Right atrium auricular region (tissue), 2 donors: ENCODE measurements around the gene OTP. TPM values are rescaled to one million over a fixed set of nuclear protein-coding genes. Genes with fewer than 3 reads are reported as not detected.

Source experiments
- DNase-seq: peaks from one replicate; pipeline ENCODE4 v3.0.0-alpha.2; 2019; ENCODE audit warnings: low spot score
- H3K27ac ChIP-seq, 2 donors: fragments of 200-600 bp; sonication (generic); 1 replicate in 1 of 2; 2 replicates in 1 of 2; pipeline ENCODE4 v1.5.1; 2016 to 2019
- H3K27me3 ChIP-seq, 2 donors: fragments of 200-600 bp; sonication (generic); one replicate each; pipeline versions ENCODE4 v1.5.1 to v1.6.0; 2017 to 2019
- H3K36me3 ChIP-seq: fragments of 200-600 bp; sonication (generic); one replicate; pipeline ENCODE4 v1.5.1; 2016
- H3K4me1 ChIP-seq, 2 donors: fragments of 200-600 bp; sonication (generic); one replicate each; pipeline versions ENCODE4 v1.5.1 to v1.6.0; 2017 to 2019
- H3K4me3 ChIP-seq, 2 donors: fragments of 200-600 bp; sonication (generic); 1 replicate in 1 of 2; 2 replicates in 1 of 2; pipeline ENCODE4 v1.5.1; 2017 to 2019; ENCODE audit warnings: mild to moderate bottlenecking in 1 of 2, moderate library complexity in 1 of 2
- H3K9me3 ChIP-seq, 2 donors: fragments of 200-600 bp; sonication (generic); one replicate each; pipeline ENCODE4 v1.5.1; 2019
- CTCF ChIP-seq, 2 donors: fragments of 200-600 bp; sonication (generic); IDR thresholded peaks; one replicate each; pipeline ENCODE4 v1.5.1; 2019; ENCODE audit warnings: antibody characterized with exemption in 2 of 2
- total RNA-seq, 2 donors: library from RNA; depleted of rRNA; stranded (reverse); fragments of >200 nt; gene quantifications; one replicate each; pipeline ENCODE4 v1.1.0, GENCODE V29; 2016

The OTP gene
- total RNA-seq, 2 donors from 2014 or later = not detected

DNA sequence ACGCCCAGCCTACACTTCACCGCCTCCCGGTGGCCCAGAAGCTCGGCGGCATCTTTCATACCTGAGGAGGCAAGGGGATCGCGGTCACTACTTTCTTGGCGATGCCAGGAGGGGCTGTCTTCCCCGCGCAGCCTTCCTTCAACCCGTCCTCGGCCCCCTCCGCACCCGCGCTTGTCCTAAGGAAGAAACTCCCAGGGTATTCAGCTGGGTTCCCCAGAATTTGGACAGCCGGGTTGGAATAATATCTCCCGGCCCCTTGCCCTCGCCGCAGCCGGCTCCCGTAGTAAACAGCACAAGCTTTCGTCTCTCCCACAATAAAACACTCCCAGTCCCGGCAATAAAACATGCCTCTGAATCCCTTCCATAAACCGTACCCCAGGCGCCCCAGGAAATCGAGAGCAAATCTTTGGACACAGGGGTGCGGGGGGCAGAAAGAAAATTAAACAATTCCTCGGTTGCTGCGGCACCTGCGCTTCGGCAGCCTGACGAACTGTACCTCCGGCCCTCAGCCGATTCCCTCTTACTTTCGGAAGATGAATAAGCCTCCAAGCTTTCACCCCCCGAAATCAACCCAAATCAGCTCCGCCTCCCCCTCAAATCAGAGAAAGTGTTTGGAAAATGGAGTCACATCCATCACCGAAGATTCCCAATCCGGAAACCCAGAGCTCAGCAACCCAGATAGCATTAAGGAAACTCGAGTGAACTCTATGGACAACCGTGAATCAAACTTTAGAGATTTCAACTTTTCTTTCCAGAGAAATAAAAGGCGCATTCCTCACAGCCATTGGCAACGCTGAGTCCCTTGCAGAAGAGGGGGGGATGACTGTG is 1.1 kb downstream of the OTP start:
- Histone ChIP-seq H3K9me3 (peaks cover 0 to 9% of the 10 kb centered on the region in 2 donors), H3K4me3 (no peak overlapping the region), H3K36me3 (no peaks in the 10 kb centered on the region), H3K4me1 (peaks cover 0 to 38% of the 10 kb centered on the region in 2 donors), H3K27me3 (peaks cover 77 to 90% of the 10 kb centered on the region in 2 donors), H3K27ac (no peak overlapping the region)
- DNase-seq = no peak
- TF ChIP-seq CTCF (IDR thresholded peaks at IDR 0.05) = no peak

DNA sequence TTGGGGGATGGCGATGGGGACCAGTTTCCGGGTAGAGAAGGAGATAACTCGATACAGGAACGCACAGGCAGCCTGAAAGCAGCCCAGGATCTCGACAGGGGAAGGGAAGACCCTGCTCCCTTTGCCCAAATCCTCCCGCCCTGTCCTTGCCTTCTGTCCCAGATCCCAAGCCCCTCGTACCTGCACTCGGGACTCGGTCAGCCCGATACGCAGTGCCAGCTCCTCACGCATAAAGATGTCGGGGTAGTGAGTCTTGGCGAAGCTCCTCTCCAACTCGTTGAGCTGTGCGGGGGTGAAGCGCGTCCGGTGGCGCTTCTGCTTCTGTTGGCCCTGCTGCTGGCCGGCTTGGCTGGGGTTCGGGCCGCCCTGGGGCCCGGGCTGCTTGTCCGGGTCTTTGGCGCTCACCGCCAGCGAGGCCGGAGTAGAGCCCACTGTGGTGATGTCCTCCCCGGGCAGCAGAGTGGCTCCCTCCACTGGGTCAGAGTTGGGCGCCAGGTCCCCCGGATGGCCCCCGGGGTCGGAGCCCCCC is 1.8 kb downstream of the OTP start:
- no peak for DNase-seq

GRCh38 chr5:77635917-77636640 is 2.4 kb downstream of the OTP start:
- TF ChIP-seq CTCF (IDR thresholded peaks at IDR 0.05) = no peak
- DNase-seq = no peak

More for the DNA sequence above, 1.8 kb downstream of the OTP start:
- Histone ChIP-seq H3K9me3 (peaks cover 0 to 9% of the 10 kb centered on the region in 2 donors), H3K27ac (no peak overlapping the region), H3K27me3 (peaks cover 73 to 90% of the 10 kb centered on the region in 2 donors), H3K4me3 (no peak overlapping the region), H3K4me1 (peaks cover 0 to 38% of the 10 kb centered on the region in 2 donors), H3K36me3 (no peaks in the 10 kb centered on the region)
- TF ChIP-seq CTCF (IDR thresholded peaks at IDR 0.05) = no peak

DNA sequence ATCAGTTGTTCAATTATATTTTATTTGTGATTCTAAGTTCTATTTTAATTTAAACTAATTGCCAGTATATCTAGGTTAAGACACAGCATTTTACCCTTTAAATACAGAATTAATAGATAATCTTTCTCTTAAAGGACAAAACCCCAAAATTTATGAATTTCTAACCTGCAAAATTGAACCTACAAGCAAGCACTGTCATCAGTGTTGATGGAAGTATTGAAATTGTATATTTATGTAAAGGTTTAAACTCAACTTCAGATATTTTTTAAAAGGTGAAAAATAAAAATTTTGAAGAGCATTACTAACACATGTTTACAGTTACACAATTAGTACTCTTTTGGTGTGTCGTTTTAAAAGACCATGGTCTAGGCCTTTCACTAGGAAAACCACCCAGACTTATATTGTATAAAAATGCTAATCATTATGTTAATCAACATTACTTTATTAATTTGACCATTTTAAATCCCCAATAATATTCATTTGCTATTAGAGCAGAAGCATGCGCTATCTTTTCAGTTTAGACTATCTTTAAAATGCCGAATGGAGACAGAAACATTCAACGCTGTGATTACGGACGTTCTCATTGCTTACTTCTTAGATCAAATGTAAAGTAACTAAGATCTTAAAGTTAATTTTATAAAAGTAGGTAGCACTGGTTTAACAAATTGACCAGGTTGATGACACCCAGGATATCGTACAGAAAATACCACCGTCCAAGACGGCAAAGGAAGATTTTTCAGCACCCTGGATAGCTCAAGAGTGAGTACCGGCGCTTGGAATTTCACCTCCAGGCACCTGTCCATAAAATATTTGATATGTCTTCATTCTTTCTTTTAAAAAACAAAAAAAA is 3.2 kb downstream of the OTP start:
- TF ChIP-seq CTCF (IDR thresholded peaks at IDR 0.05) = no peak
- Histone ChIP-seq H3K4me1 (peaks cover 0 to 44% of the 10 kb centered on the region in 2 donors), H3K27me3 (peaks cover 62 to 90% of the 10 kb centered on the region in 2 donors), H3K9me3 (peaks cover 0 to 9% of the 10 kb centered on the region in 2 donors), H3K36me3 (no peaks in the 10 kb centered on the region), H3K27ac (no peak overlapping the region), H3K4me3 (no peak overlapping the region)
- no peak for DNase-seq

More at GRCh38 chr5:77635917-77636640, 2.4 kb downstream of the OTP start:
- Histone ChIP-seq H3K9me3 (peaks cover 0 to 9% of the 10 kb centered on the region in 2 donors), H3K36me3 (no peaks in the 10 kb centered on the region), H3K27ac (no peak overlapping the region), H3K27me3 (peaks cover 70 to 90% of the 10 kb centered on the region in 2 donors), H3K4me1 (peaks cover 0 to 40% of the 10 kb centered on the region in 2 donors), H3K4me3 (no peak overlapping the region)

DNA sequence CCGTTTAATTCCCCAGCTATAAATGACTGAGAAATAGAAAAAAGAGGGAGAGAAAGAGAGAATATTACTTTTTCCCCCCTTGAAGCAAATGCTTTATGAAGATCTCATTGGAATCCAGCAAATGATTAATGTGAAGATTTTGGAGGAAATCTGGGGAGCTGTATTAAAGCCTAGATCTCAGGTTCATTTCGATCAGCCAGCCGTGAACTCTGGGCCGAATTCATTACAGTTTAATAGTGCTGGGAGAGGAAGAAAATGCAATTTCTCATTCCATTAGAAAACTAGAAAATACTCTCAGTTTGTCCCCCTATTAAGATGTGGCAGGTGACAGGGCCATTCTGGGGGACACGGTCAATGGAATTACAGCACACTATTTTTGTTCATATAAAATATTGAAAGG is 4.8 kb downstream of the OTP start:
- DNase-seq = no peak
- peaks cover 0 to 9% of the 10 kb centered on the region in 2 donors for H3K9me3 ChIP-seq
- no peak overlapping the region for H3K27ac ChIP-seq
- H3K4me1 ChIP-seq = peaks cover 0 to 51% of the 10 kb centered on the region in 2 donors
- peaks cover 58 to 90% of the 10 kb centered on the region in 2 donors for H3K27me3 ChIP-seq
- H3K4me3 ChIP-seq = no peak overlapping the region
- no peak for TF ChIP-seq CTCF (IDR thresholded peaks at IDR 0.05)
- H3K36me3 ChIP-seq = no peaks in the 10 kb centered on the region
